B cell (primary cell): ENCODE data around the gene GRID1. TPM values are rescaled to one million over a fixed set of nuclear protein-coding genes. Genes with fewer than 3 reads are reported as not detected.

Source experiments
- ATAC-seq: fragments of 200-7000 bp; cut with Tn5 transposase; one replicate; pipeline ENCODE4 v1.10.0; 2021; ENCODE audit warnings: low read depth, mild to moderate bottlenecking, moderate number of reproducible peaks, moderate library complexity
- CTCF ChIA-PET: fragments of 350-600 bp; sonication (Branson Sonifier 250); formaldehyde crosslinking; loops from one replicate; lab custom pipeline; 2021; ENCODE audit warnings: antibody characterized with exemption, inconsistent platforms; lab: Charles Lee
- POLR2A ChIA-PET: fragments of 350-600 bp; sonication (Branson Sonifier 250); formaldehyde crosslinking; loops from one replicate; lab custom pipeline; 2021; ENCODE audit warnings: antibody characterized with exemption; lab: Charles Lee
- DNase-seq: peaks from one replicate; pipeline ENCODE4 v3.0.0; 2013
- H2AFZ ChIP-seq: 2 replicates; pipeline ENCODE4 v1.6.1; 2012; ENCODE audit warnings: mild to moderate bottlenecking, low read depth, low read length; ENCODE audit not compliant: insufficient read depth, poor library complexity, severe bottlenecking
- H3K27ac ChIP-seq, 2 donors: 1 replicate in 1 of 2; 2 replicates in 1 of 2; pipeline ENCODE4 v1.5.1; 2012 to 2013; ENCODE audit warnings: low read length in 2 of 2, mild to moderate bottlenecking in 2 of 2, moderate library complexity in 1 of 2
- H3K27me3 ChIP-seq, 4 experiments: fragments of 200-600 bp in 1 of 4; sonication (generic) in 1 of 4; replicated peaks in 1 of 4; 1 replicate in 2 of 4; 2 replicates in 2 of 4; pipeline versions ENCODE4 v1.6.1 to v1.7.0; 2013 to 2016; ENCODE audit warnings: low read length in 3 of 4, mild to moderate bottlenecking in 2 of 4, mixed read lengths in 1 of 4, moderate library complexity in 1 of 4; ENCODE audit not compliant: insufficient read depth in 4 of 4, control insufficient read depth in 3 of 4; ENCODE audit errors: control extremely low read depth in 1 of 4
- H3K36me3 ChIP-seq, 2 experiments: replicated peaks in 1 of 2; 1 replicate in 1 of 2; 2 replicates in 1 of 2; pipeline versions ENCODE4 v1.6.1 to v1.7.1; 2013; ENCODE audit warnings: low read length in 1 of 2; ENCODE audit not compliant: insufficient read depth in 2 of 2, control insufficient read depth in 1 of 2; ENCODE audit errors: control extremely low read depth in 1 of 2, extremely low read depth in 1 of 2
- H3K4me1 ChIP-seq, 2 donors: fragments of 200-600 bp in 1 of 2; sonication (generic) in 1 of 2; 1 replicate in 1 of 2; 2 replicates in 1 of 2; pipeline versions ENCODE4 v1.5.1 to v1.6.1; 2013 to 2017; ENCODE audit warnings: low read length in 2 of 2; ENCODE audit not compliant: control insufficient read depth in 2 of 2, insufficient read depth in 2 of 2
- H3K4me2 ChIP-seq: replicated peaks from 2 replicates; pipeline ENCODE3; 2012; ENCODE audit warnings: mild to moderate bottlenecking, low read depth, low read length; ENCODE audit not compliant: poor library complexity, severe bottlenecking
- H3K4me3 ChIP-seq, 5 experiments: fragments of 200-600 bp in 1 of 5; sonication (generic) in 1 of 5; 1 replicate in 3 of 5; 2 replicates in 2 of 5; pipeline versions ENCODE4 v1.5.1 to v1.7.0; 2011 to 2016; ENCODE audit warnings: low read length in 4 of 5, mild to moderate bottlenecking in 4 of 5, low read depth in 2 of 5, control low read depth in 1 of 5, moderate library complexity in 1 of 5; ENCODE audit not compliant: insufficient read depth in 1 of 5; ENCODE audit errors: control extremely low read depth in 1 of 5, extremely low read depth in 1 of 5
- H3K79me2 ChIP-seq: fragments of 200-600 bp; sonication (generic); one replicate; pipeline ENCODE4 v1.6.0; 2016; ENCODE audit warnings: low read length; ENCODE audit not compliant: control insufficient read depth, insufficient read depth
- H3K9ac ChIP-seq: fragments of 200-600 bp; sonication (generic); 2 replicates; pipeline ENCODE4 v1.6.1; 2017; ENCODE audit warnings: mild to moderate bottlenecking, low read length, moderate library complexity
- H3K9me3 ChIP-seq, 3 donors: one replicate each; pipeline versions ENCODE4 v1.6.1 to v1.7.1; 2013; ENCODE audit warnings: low read length in 2 of 3; ENCODE audit not compliant: control insufficient read depth in 2 of 3, insufficient read depth in 1 of 3; ENCODE audit errors: control extremely low read depth in 1 of 3
- H4K20me1 ChIP-seq: 2 replicates; pipeline ENCODE4 v1.6.0; 2012; ENCODE audit warnings: mild to moderate bottlenecking, low read length; ENCODE audit not compliant: insufficient read depth, control insufficient read depth, poor library complexity, severe bottlenecking
- H3K27ac Mint-ChIP-seq: one replicate; pipeline ENCODE4 v1.8.0; 2021; ENCODE audit warnings: mixed read lengths
- H3K27me3 Mint-ChIP-seq: one replicate; pipeline ENCODE4 v1.8.0; 2021; ENCODE audit warnings: mixed read lengths
- H3K4me1 Mint-ChIP-seq: one replicate; pipeline ENCODE4 v1.8.0; 2021; ENCODE audit warnings: mixed read lengths
- H3K4me3 Mint-ChIP-seq: one replicate; pipeline ENCODE4 v1.8.0; 2021; ENCODE audit warnings: mixed read lengths
- H3K9me3 Mint-ChIP-seq: one replicate; pipeline ENCODE4 v1.8.0; 2022; ENCODE audit warnings: mixed read lengths; ENCODE audit not compliant: insufficient read depth
- EZH2 ChIP-seq: IDR thresholded peaks from 2 replicates; pipeline ENCODE4 v1.6.1; 2012; ENCODE audit warnings: borderline replicate concordance, low read depth, mild to moderate bottlenecking, moderate library complexity, low read length; ENCODE audit not compliant: insufficient read depth, poor library complexity, severe bottlenecking
- WGBS: methylation state at CpG from one replicate; pipeline ENCODE4 v1.1.5; 2013; ENCODE audit warnings: missing lambda C conversion rate; ENCODE audit not compliant: insufficient coverage; 5-methylcytosine and 5-hydroxymethylcytosine counted together
- intact Hi-C: fragments of 100-400 bp; cut with micrococcal nuclease; formaldehyde crosslinking; loops from one replicate; pipeline ENCODE4 v1.10.0; 2022
- polyA plus RNA-seq: library from polyadenylated mRNA; depleted of rRNA; stranded (reverse); fragments of >200 nt; gene quantifications from 2 replicates; pipeline ENCODE4 v1.2.3, GENCODE V29; 2012
- total RNA-seq, 2 donors: library from RNA; stranded (reverse); fragments of 120-200 nt in 1 of 2; gene quantifications; 1 replicate in 1 of 2; 2 replicates in 1 of 2; pipeline versions ENCODE4 v1.2.3 to v1.2.4, GENCODE V29; 2013 to 2022
- TF ChIP-seq, protein P1 (sequence below): fragments of 200-600 bp; IDR thresholded peaks from one replicate; pipeline ENCODE4 v1.8.0; 2022; ENCODE audit warnings: antibody characterized with exemption, mild to moderate bottlenecking

Gene GRID1
- total and polyA plus RNA-seq, 2 donors (not counting 1 experiment from before 2014, with no cell fraction given) = not detected

DNA sequence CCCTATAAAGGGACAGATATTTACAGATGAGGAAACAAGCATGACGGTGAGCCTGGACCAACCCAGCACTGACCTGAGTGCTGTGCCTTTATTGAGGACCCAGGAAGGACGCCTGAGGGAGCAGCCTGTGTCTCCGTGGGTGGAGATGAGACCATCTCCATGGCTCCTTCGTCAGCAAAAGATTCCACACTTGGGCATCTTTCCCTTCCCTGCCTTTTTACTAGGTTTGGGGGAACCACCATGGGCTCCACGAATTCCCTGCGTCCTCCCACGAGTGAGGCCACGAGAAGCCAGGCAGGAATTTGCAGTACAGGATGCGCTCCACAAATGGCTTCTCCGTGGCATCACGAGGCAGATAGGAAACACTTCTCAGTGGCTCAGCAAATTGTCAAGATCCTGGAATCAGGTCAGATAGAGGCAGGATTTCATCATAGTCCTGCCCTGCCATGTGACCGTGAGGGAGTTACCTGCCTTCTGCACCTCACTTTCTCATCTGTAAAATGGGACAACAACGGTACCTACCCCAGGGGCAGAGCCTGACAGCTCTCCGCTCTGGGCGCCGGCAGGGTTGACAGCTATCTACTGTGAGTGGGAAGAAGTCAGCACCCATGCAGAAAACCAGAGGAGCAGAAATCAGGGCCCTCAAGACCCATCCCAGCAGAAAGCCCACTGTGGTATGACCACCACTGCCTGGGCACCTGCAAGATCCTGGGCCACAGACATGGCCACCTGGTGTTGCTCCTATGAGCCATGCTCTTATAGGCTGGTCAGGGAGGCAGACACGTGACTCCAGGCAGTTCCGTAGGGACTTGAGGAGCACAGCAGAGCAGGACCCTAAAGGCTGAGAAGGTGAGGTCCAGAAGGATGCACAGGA is 80.1 kb downstream of the GRID1 start:
- DNase-seq (no peak), ATAC-seq (no peak)

More for the DNA sequence above, 80.1 kb downstream of the GRID1 start:
- Histone ChIP-seq H3K9me3 (peaks cover 0 to 7% (median 0%) of the 10 kb centered on the region in 3 donors), H2AFZ (no peak overlapping the region), H4K20me1 (no peaks in the 10 kb centered on the region), H3K79me2 (no peaks in the 10 kb centered on the region), H3K36me3 (no peaks in the 10 kb centered on the region), H3K4me3 (no peak overlapping the region), H3K4me2 (no peak overlapping the region), H3K27ac (no peak overlapping the region), H3K27me3 (peaks cover 0 to 11% (median 0%) of the 10 kb centered on the region in 4 experiments), H3K9ac (no peak overlapping the region), H3K4me1 (no peaks in the 10 kb centered on the region)
- peaks cover 13% of the 10 kb centered on the region for H3K27me3 Mint-ChIP-seq
- H3K27ac Mint-ChIP-seq = no peak overlapping the region
- WGBS = 78% methylated on average over 17 of the region's 18 CpGs
- ChIA-PET POLR2A (no interaction called here), CTCF (no interaction called here)
- no peaks in the 10 kb centered on the region for H3K9me3 Mint-ChIP-seq
- TF ChIP-seq EZH2 = no peak
- TF ChIP-seq, protein P1, sequence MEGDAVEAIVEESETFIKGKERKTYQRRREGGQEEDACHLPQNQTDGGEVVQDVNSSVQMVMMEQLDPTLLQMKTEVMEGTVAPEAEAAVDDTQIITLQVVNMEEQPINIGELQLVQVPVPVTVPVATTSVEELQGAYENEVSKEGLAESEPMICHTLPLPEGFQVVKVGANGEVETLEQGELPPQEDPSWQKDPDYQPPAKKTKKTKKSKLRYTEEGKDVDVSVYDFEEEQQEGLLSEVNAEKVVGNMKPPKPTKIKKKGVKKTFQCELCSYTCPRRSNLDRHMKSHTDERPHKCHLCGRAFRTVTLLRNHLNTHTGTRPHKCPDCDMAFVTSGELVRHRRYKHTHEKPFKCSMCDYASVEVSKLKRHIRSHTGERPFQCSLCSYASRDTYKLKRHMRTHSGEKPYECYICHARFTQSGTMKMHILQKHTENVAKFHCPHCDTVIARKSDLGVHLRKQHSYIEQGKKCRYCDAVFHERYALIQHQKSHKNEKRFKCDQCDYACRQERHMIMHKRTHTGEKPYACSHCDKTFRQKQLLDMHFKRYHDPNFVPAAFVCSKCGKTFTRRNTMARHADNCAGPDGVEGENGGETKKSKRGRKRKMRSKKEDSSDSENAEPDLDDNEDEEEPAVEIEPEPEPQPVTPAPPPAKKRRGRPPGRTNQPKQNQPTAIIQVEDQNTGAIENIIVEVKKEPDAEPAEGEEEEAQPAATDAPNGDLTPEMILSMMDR = no peak
- H3K4me1 Mint-ChIP-seq = peaks cover 3% of the 10 kb centered on the region
- intact Hi-C loops = no loop called here
- no peak overlapping the region for H3K4me3 Mint-ChIP-seq
